CD4-positive, CD25-positive, alpha-beta regulatory T cell (primary cell): ENCODE results near the gene TBC1D4. TPM values are rescaled to one million over a fixed set of nuclear protein-coding genes. Genes with fewer than 3 reads are reported as not detected.
A peak's percentile ranks its signal among the peaks of the same experiment; 100 is the strongest.

Experiments used
- ATAC-seq, 2 donors: fragments of 150-1000 bp; cut with Tn5 transposase; one replicate each; pipeline ENCODE4 v1.10.0; 2021; ENCODE audit warnings: low read depth in 2 of 2, moderate number of reproducible peaks in 2 of 2, moderate library complexity in 1 of 2
- DNase-seq, 3 donors: peaks; one replicate each; pipeline versions ENCODE4 v3.0.0 to v3.0.0-alpha.2; 2012 to 2022; ENCODE audit warnings: mixed read lengths in 1 of 3
- H3K27ac ChIP-seq: one replicate; pipeline ENCODE4 v1.7.0; 2013; ENCODE audit warnings: mild to moderate bottlenecking, low read length; ENCODE audit not compliant: insufficient read depth, poor library complexity, severe bottlenecking
- H3K27me3 ChIP-seq: one replicate; pipeline ENCODE4 v1.7.0; 2013; ENCODE audit warnings: low read length; ENCODE audit not compliant: control insufficient read depth, insufficient read depth
- H3K36me3 ChIP-seq: one replicate; pipeline ENCODE4 v1.7.0; 2013; ENCODE audit warnings: mild to moderate bottlenecking, low read length, moderate library complexity; ENCODE audit not compliant: control insufficient read depth, insufficient read depth
- H3K4me1 ChIP-seq: 2 replicates; pipeline ENCODE4 v1.7.0; 2013; ENCODE audit warnings: mild to moderate bottlenecking, low read length; ENCODE audit not compliant: insufficient read depth, control insufficient read depth, poor library complexity, severe bottlenecking
- H3K4me3 ChIP-seq: one replicate; pipeline ENCODE4 v1.7.0; 2013; ENCODE audit warnings: low read depth, mild to moderate bottlenecking, low read length, moderate library complexity
- H3K9me3 ChIP-seq, 2 experiments: 1 replicate in 1 of 2; 2 replicates in 1 of 2; pipeline ENCODE4 v1.7.0; 2013; ENCODE audit warnings: low read length in 2 of 2, mild to moderate bottlenecking in 1 of 2, moderate library complexity in 1 of 2; ENCODE audit not compliant: control insufficient read depth in 2 of 2
- H3K27ac Mint-ChIP-seq, 3 donors: one replicate each; pipeline ENCODE4 v1.8.0; 2020 to 2022; ENCODE audit warnings: mild to moderate bottlenecking in 3 of 3, mixed read lengths in 3 of 3, moderate library complexity in 2 of 3
- H3K27me3 Mint-ChIP-seq: one replicate; pipeline ENCODE4 v1.8.0; 2022; ENCODE audit warnings: mild to moderate bottlenecking, mixed read lengths
- H3K36me3 Mint-ChIP-seq: one replicate; pipeline ENCODE4 v1.8.0; 2020; ENCODE audit warnings: mixed read lengths
- H3K4me1 Mint-ChIP-seq, 4 donors: one replicate each; pipeline ENCODE4 v1.8.0; 2020 to 2022; ENCODE audit warnings: mixed read lengths in 4 of 4, mild to moderate bottlenecking in 1 of 4
- H3K4me3 Mint-ChIP-seq, 4 donors: one replicate each; pipeline ENCODE4 v1.8.0; 2020 to 2022; ENCODE audit warnings: mild to moderate bottlenecking in 4 of 4, mixed read lengths in 4 of 4, moderate library complexity in 3 of 4
- H3K9me3 Mint-ChIP-seq, 7 donors: one replicate each; pipeline ENCODE4 v1.8.0; 2020 to 2022; ENCODE audit warnings: mixed read lengths in 7 of 7, mild to moderate bottlenecking in 3 of 7, moderate library complexity in 2 of 7
- polyA plus RNA-seq, 4 donors: library from polyadenylated mRNA; unstranded; fragments of 300-500 nt; fragmentation: Illumina TruSeq; gene quantifications; one replicate each; pipeline ENCODE4 v1.2.3, GENCODE V29; 2021
- total RNA-seq: library from RNA; stranded (reverse); gene quantifications from one replicate; pipeline ENCODE4 v1.2.3, GENCODE V29; 2022

The TBC1D4 gene
- total and polyA plus RNA-seq, 5 donors from 2014 or later = 100 to 145 (median 123) TPM

DNA sequence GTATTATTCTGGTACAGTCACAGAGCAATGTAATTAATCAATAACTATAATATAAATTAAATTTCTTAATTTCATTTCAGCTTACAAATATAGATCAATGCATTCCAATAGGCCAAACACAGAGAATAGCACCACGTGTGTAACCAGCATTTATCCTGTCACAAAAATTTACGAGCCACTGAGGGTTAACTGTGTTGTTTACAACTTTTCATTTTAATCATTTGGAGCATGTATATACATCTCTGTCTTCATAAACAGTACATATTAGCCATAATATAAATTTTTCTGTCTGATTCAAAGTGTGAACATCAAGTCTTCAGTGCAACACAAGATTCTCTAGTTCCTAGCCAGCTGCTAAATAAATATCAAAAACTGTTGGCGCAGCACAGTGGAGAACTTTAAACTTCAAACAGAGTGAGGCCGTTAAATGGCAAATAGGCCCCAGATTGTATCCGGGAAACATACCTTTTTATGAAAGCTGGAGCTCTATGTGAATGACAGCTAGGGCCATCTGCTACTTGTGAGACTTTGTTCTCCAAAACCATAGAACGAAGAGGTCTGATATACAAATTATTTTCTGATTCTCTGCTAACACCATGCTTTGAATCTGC lies 105.1 kb downstream of the TBC1D4 start:
- no peak overlapping the region for H3K4me3 ChIP-seq
- Mint-ChIP-seq H3K9me3 (no peaks in the 10 kb centered on the region), H3K36me3 (no peaks in the 10 kb centered on the region), H3K27me3 (no peaks in the 10 kb centered on the region), H3K4me3 (no peak overlapping the region), H3K27ac (no peak overlapping the region), H3K4me1 (no peaks in the 10 kb centered on the region)
- H3K27me3 ChIP-seq = no peaks in the 10 kb centered on the region
- H3K27ac ChIP-seq = no peak overlapping the region
- no peaks in the 10 kb centered on the region for H3K9me3 ChIP-seq
- no peak for ATAC-seq
- no peaks in the 10 kb centered on the region for H3K36me3 ChIP-seq
- no peak for DNase-seq
- no peaks in the 10 kb centered on the region for H3K4me1 ChIP-seq

- Mint-ChIP-seq H3K27ac (no peak overlapping the region), H3K27me3 (no peaks in the 10 kb centered on the region), H3K9me3 (no peaks in the 10 kb centered on the region), H3K4me1 (no peaks in the 10 kb centered on the region), H3K4me3 (no peak overlapping the region), H3K36me3 (no peaks in the 10 kb centered on the region)
- Histone ChIP-seq H3K9me3 (no peaks in the 10 kb centered on the region), H3K36me3 (no peaks in the 10 kb centered on the region), H3K4me1 (no peaks in the 10 kb centered on the region), H3K27me3 (no peaks in the 10 kb centered on the region), H3K4me3 (no peak overlapping the region), H3K27ac (no peak overlapping the region)
- DNase-seq (no peak), ATAC-seq (no peak)
Observed at GRCh38 chr13:75375329-75375728, 106.6 kb downstream of the TBC1D4 start.

GRCh38 chr13:75373988-75374387 lies 108.0 kb downstream of the TBC1D4 start:
- Histone ChIP-seq H3K27ac (no peak overlapping the region), H3K4me3 (no peak overlapping the region), H3K4me1 (no peaks in the 10 kb centered on the region), H3K36me3 (no peaks in the 10 kb centered on the region), H3K27me3 (no peaks in the 10 kb centered on the region), H3K9me3 (no peaks in the 10 kb centered on the region)
- Mint-ChIP-seq H3K27me3 (no peaks in the 10 kb centered on the region), H3K36me3 (no peaks in the 10 kb centered on the region), H3K4me3 (no peak overlapping the region), H3K4me1 (no peaks in the 10 kb centered on the region), H3K9me3 (no peaks in the 10 kb centered on the region), H3K27ac (no peak overlapping the region)
- DNase-seq (no peak), ATAC-seq (no peak)

DNA sequence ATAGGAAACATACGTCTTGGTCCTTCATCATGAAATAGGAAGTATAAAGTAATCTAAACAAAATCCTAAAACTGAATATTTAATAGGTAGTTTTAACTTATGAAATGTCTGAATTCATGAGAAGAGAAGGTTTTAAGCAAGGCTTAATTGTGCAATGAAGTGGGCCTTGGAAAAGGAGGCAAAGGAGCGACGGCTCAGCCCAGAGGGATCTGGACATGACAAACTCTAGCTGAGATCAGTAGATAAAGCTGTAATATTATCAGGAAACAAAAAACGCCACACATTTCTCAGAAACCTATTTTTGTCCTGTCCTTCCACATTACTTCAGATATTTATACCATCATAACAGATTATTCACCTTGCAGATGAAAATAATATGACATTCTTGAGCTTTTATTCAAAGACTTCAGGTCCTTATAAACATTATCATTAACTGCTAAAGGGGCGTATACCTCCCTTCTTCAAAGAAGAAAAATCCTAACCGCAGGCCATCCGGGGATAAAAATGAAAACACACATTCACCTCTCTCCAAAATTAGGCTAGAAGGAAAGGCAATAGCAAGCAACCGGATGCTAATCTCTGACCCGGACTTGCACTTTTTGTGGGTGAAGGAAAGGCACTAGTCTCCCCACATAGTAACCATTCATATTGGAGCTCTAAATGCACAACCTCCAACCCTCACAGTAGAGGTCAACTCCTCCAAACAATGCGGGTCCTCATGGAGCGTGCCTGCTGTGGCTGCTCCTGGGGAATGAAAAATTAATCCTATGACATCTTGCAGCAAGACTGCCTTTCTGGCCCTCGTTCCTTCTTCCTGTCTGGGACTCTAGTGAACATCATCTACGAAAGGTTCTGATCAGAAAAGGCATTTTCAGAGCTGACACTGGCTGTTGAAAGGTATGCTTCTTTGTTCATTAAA lies 108.8 kb downstream of the TBC1D4 start:
- Histone ChIP-seq H3K27me3 (no peaks in the 10 kb centered on the region), H3K27ac (no peak overlapping the region), H3K9me3 (no peaks in the 10 kb centered on the region), H3K4me3 (no peak overlapping the region), H3K36me3 (no peaks in the 10 kb centered on the region), H3K4me1 (no peaks in the 10 kb centered on the region)
- Mint-ChIP-seq H3K4me1 (no peaks in the 10 kb centered on the region), H3K36me3 (no peaks in the 10 kb centered on the region), H3K9me3 (no peaks in the 10 kb centered on the region), H3K27ac (no peak overlapping the region), H3K4me3 (no peak overlapping the region), H3K27me3 (no peaks in the 10 kb centered on the region)
- no peak for ATAC-seq
- no peak for DNase-seq

GRCh38 chr13:75372517-75372916 lies 109.5 kb downstream of the TBC1D4 start:
- Histone ChIP-seq H3K4me1 (no peaks in the 10 kb centered on the region), H3K27ac (no peak overlapping the region), H3K27me3 (no peaks in the 10 kb centered on the region), H3K4me3 (no peak overlapping the region), H3K9me3 (no peaks in the 10 kb centered on the region), H3K36me3 (no peaks in the 10 kb centered on the region)
- peak in 2 of 3 donors; percentile 53 to 56 for DNase-seq
- no peaks in the 10 kb centered on the region for H3K9me3 Mint-ChIP-seq
- peak; percentile 69 to 81 for ATAC-seq
- H3K27me3 Mint-ChIP-seq = no peaks in the 10 kb centered on the region
- H3K4me3 Mint-ChIP-seq = no peak overlapping the region
- H3K36me3 Mint-ChIP-seq = no peaks in the 10 kb centered on the region
- H3K4me1 Mint-ChIP-seq = no peaks in the 10 kb centered on the region
- no peak overlapping the region for H3K27ac Mint-ChIP-seq

DNA sequence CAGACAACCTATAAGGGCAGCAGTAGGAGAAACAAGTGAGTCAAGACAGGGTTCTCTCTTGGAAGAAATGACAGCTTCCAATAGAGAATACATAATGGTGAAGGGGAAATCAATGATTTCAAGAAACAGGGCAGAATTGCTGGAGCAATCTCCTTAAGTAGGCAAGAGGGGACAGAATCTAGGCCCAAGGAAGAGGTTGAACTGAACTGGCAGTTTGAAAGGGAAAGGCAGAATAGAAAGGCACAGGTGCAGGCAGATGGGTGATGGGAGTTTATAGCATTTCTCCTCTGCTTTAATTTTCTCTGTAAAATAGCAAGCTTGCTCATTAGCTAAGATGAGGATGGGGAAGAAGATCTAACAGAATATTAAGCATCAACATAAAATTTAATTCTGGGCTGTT lies 110.8 kb downstream of the TBC1D4 start:
- H3K27me3 ChIP-seq = no peaks in the 10 kb centered on the region
- Mint-ChIP-seq H3K9me3 (no peaks in the 10 kb centered on the region), H3K27ac (no peak overlapping the region), H3K27me3 (no peaks in the 10 kb centered on the region), H3K4me1 (peaks cover 3 to 8% (median 6%) of the 10 kb centered on the region in 4 donors), H3K4me3 (no peak overlapping the region), H3K36me3 (no peaks in the 10 kb centered on the region)
- H3K27ac ChIP-seq = no peak overlapping the region
- H3K36me3 ChIP-seq = no peaks in the 10 kb centered on the region
- no peak for ATAC-seq
- no peaks in the 10 kb centered on the region for H3K4me1 ChIP-seq
- no peak for DNase-seq
- no peak overlapping the region for H3K4me3 ChIP-seq
- no peaks in the 10 kb centered on the region for H3K9me3 ChIP-seq

DNA sequence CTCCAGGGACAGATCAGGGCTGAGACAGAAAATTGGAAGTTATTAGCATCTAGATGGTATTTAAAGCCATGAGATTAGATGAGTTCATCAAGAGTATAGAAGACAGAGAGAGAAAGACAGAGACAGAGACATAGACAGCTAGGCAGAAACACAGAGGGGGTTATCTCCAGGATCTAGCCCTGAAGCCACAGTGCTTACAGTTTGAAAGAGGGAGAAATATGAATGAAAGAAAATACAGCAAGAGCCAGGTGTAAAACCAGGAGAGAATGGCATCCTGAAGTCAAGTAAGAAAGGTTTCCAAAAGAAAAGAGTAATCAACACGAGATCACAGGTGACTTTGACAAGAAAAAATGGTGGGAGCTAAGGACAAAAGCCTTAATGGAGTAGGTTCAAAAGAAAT lies 111.2 kb downstream of the TBC1D4 start:
- DNase-seq = no peak
- H3K4me1 ChIP-seq = peaks cover 2% of the 10 kb centered on the region
- ATAC-seq = no peak
- Mint-ChIP-seq H3K27me3 (no peaks in the 10 kb centered on the region), H3K36me3 (no peaks in the 10 kb centered on the region), H3K4me1 (peaks cover 7 to 12% (median 10%) of the 10 kb centered on the region in 4 donors), H3K4me3 (no peak overlapping the region), H3K27ac (no peak overlapping the region), H3K9me3 (no peaks in the 10 kb centered on the region)
- H3K9me3 ChIP-seq = no peaks in the 10 kb centered on the region
- no peak overlapping the region for H3K27ac ChIP-seq
- H3K27me3 ChIP-seq = no peaks in the 10 kb centered on the region
- no peaks in the 10 kb centered on the region for H3K36me3 ChIP-seq
- H3K4me3 ChIP-seq = no peak overlapping the region

GRCh38 chr13:75369981-75370380 lies 112.0 kb downstream of the TBC1D4 start:
- ATAC-seq (no peak), DNase-seq (no peak)
- H3K27me3 ChIP-seq = no peaks in the 10 kb centered on the region
- no peak overlapping the region for H3K27ac ChIP-seq
- no peaks in the 10 kb centered on the region for H3K9me3 Mint-ChIP-seq
- peaks cover 12 to 19% (median 15%) of the 10 kb centered on the region in 4 donors for H3K4me1 Mint-ChIP-seq
- H3K4me3 ChIP-seq = no peak overlapping the region
- no peak overlapping the region for H3K4me3 Mint-ChIP-seq
- peaks cover 5% of the 10 kb centered on the region for H3K4me1 ChIP-seq
- H3K27ac Mint-ChIP-seq = no peak overlapping the region
- H3K9me3 ChIP-seq = no peaks in the 10 kb centered on the region
- no peaks in the 10 kb centered on the region for H3K36me3 Mint-ChIP-seq
- H3K27me3 Mint-ChIP-seq = no peaks in the 10 kb centered on the region
- H3K36me3 ChIP-seq = no peaks in the 10 kb centered on the region
